ENCODE results near the gene SGPL1. TPM values are rescaled to one million over a fixed set of nuclear protein-coding genes. Genes with fewer than 3 reads are reported as not detected.

Gene SGPL1
- total RNA-seq, 4 donors from 2014 or later = 58.0 to 120 (median 74.0) TPM

- intact Hi-C loops (cut with DNase I; ENCODE audit: low total_unique reads) = no loop called here
- DNase-seq (ENCODE audit: low spot score in 2 of 2) = no peak
- no peak overlapping the region for H3K4me3 ChIP-seq (ENCODE audit: low read depth, poor library complexity, severe bottlenecking)
- no peak for TF ChIP-seq POLR2A (IDR thresholded peaks at IDR 0.05)
- TF ChIP-seq CTCF (IDR thresholded peaks at IDR 0.05) = no peak
- WGBS, 2 donors = 77 to 82% methylated on average over 10 of the region's 10 CpGs
These were observed 98.6 kb downstream of the SGPL1 start for GRCh38 chr10:70914316-70914864.

- WGBS, 2 donors = 77 to 94% methylated on average over 4 to 5 of the region's 5 CpGs
- intact Hi-C loops (cut with DNase I; ENCODE audit: low total_unique reads) = loop anchor here (5.0 kb wide), 1 partner anchor 377 kb away; no protein-coding TSS in a partner anchor
- DNase-seq (ENCODE audit: low spot score in 2 of 2) = no peak
- no peak overlapping the region for H3K4me3 ChIP-seq (ENCODE audit: low read depth, poor library complexity, severe bottlenecking)
- TF ChIP-seq CTCF (IDR thresholded peaks at IDR 0.05) (no peak), POLR2A (IDR thresholded peaks at IDR 0.05) (no peak)
These were observed 99.5 kb downstream of the SGPL1 start for GRCh38 chr10:70915206-70915605.

DNA sequence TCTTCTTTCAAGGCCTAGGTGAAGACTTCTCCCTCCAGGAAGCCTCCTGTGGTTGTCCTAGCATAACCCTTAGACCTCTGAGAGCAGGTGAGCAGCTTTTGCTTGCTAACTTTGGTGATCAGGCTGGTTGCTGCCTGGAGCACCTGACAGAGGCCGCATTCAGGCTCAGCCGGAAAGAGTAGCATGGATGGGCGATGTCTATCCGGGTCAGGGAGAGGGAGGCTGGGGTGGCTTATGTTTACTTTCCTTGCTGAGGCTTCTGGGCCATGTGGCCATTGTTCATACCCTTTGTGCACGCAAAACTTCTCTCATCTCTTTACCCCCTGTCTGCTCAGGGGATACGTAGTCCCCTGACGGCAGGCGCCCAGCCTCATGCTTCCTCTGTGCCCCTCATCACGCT, 100.1 kb downstream of the SGPL1 start:
- intact Hi-C loops (cut with DNase I; ENCODE audit: low total_unique reads) = loop anchor here (5.0 kb wide), 1 partner anchor 376 kb away; no protein-coding TSS in a partner anchor
- no peak for DNase-seq (ENCODE audit: low spot score in 2 of 2)
- no peak for TF ChIP-seq CTCF (IDR thresholded peaks at IDR 0.05)
- 84 to 91% methylated on average over 9 of the region's 9 CpGs for WGBS, 2 donors
- no peak overlapping the region for H3K4me3 ChIP-seq (ENCODE audit: low read depth, poor library complexity, severe bottlenecking)

- 81 to 88% methylated on average over 6 of the region's 6 CpGs for WGBS, 2 donors
- DNase-seq (ENCODE audit: low spot score in 2 of 2) = no peak
- no peak overlapping the region for H3K4me3 ChIP-seq (ENCODE audit: low read depth, poor library complexity, severe bottlenecking)
- intact Hi-C loops (cut with DNase I; ENCODE audit: low total_unique reads) = loop anchor here (5.0 kb wide), 1 partner anchor 376 kb away; no protein-coding TSS in a partner anchor
- TF ChIP-seq CTCF (IDR thresholded peaks at IDR 0.05) (no peak), POLR2A (IDR thresholded peaks at IDR 0.05) (no peak)
These were observed 100.5 kb downstream of the SGPL1 start for GRCh38 chr10:70916241-70916640.

GRCh38 chr10:70917226-70917625, 101.5 kb downstream of the SGPL1 start:
- intact Hi-C loops (cut with DNase I; ENCODE audit: low total_unique reads) = loop anchor here (5.0 kb wide), 1 partner anchor 375 kb away; no protein-coding TSS in a partner anchor
- no peak for DNase-seq (ENCODE audit: low spot score in 2 of 2)
- TF ChIP-seq POLR2A (IDR thresholded peaks at IDR 0.05) = no peak
- TF ChIP-seq CTCF (IDR thresholded peaks at IDR 0.05) = no peak
- H3K4me3 ChIP-seq (ENCODE audit: low read depth, poor library complexity, severe bottlenecking) = no peak overlapping the region
- WGBS, 2 donors = 71 to 77% methylated on average over 5 of the region's 5 CpGs

- WGBS, 2 donors = 77 to 79% methylated on average over 9 of the region's 10 CpGs
- intact Hi-C loops (cut with DNase I; ENCODE audit: low total_unique reads) = loop anchor here (5.0 kb wide), 1 partner anchor 375 kb away; no protein-coding TSS in a partner anchor
- no peak overlapping the region for H3K4me3 ChIP-seq (ENCODE audit: low read depth, poor library complexity, severe bottlenecking)
- DNase-seq (ENCODE audit: low spot score in 2 of 2) = no peak
- TF ChIP-seq CTCF (IDR thresholded peaks at IDR 0.05) (no peak), POLR2A (IDR thresholded peaks at IDR 0.05) (no peak)
These were observed 101.9 kb downstream of the SGPL1 start for GRCh38 chr10:70917635-70918034.
